Measurements from ENCODE around the gene LDLRAD4. TPM values are rescaled to one million over a fixed set of nuclear protein-coding genes. Genes with fewer than 3 reads are reported as not detected.
A peak's percentile ranks its signal among the peaks of the same experiment; 100 is the strongest.

The LDLRAD4 gene
- total RNA-seq, 4 donors from 2014 or later = 20.4 to 40.4 (median 35.3) TPM

DNA sequence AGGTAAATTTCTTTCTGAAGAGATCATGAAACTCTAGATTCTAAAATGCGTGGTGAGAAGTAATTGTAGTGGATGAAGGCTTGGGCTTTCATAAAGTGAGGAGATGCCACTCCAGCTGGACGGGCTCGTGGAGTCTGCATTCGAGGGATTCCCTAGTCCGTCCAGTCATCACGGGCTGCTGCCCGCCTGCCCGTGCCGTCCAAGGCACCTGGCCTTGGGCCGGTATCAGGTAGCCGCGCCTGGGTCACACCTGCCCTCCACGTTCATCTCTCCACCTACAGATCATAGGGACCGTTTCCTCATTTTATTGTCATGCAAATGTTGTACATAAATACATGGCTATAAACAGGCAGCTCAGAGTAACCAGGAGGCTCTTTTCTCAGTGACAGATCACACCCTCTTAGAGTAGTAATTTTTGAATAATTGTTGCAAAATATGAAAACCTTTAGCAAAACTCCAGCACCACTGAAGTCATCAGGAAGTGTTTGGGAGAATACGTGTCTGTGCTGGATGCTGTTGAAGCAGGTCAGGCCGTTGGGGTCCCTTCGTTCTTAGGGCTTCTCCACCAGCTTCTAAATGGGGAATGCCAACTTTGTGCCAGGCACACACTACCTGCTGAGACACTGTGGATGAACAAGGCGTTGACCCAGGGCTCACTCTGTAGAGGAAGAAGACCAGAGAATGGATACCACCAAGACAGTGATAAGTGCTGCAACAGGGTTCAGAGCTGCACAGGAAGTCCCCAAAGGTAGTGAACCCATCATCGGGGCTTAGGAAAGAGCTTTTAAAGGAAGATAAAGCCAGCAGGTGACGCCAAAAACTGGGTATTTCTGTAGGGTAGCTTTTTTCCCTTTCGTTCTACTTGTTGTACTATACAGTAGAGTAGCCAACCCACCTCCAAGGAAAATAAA, 395.3 kb downstream of the LDLRAD4 start:
- 91% methylated on average over 13 of the region's 21 CpGs for WGBS
- TF ChIP-seq EP300 (IDR thresholded peaks at IDR 0.05) (no peak), POLR2AphosphoS5 (IDR thresholded peaks at IDR 0.05) (no peak), POLR2A (IDR thresholded peaks at IDR 0.05; ENCODE audit: low read depth) (no peak)
- TF ChIP-seq, protein P1, sequence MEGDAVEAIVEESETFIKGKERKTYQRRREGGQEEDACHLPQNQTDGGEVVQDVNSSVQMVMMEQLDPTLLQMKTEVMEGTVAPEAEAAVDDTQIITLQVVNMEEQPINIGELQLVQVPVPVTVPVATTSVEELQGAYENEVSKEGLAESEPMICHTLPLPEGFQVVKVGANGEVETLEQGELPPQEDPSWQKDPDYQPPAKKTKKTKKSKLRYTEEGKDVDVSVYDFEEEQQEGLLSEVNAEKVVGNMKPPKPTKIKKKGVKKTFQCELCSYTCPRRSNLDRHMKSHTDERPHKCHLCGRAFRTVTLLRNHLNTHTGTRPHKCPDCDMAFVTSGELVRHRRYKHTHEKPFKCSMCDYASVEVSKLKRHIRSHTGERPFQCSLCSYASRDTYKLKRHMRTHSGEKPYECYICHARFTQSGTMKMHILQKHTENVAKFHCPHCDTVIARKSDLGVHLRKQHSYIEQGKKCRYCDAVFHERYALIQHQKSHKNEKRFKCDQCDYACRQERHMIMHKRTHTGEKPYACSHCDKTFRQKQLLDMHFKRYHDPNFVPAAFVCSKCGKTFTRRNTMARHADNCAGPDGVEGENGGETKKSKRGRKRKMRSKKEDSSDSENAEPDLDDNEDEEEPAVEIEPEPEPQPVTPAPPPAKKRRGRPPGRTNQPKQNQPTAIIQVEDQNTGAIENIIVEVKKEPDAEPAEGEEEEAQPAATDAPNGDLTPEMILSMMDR (IDR thresholded peaks at IDR 0.05) = no peak
- peak; percentile 80 for DNase-seq (ENCODE audit: extremely low spot score)
- no peak overlapping the region for H3K4me3 ChIP-seq
- no peaks in the 10 kb centered on the region for H3K27me3 ChIP-seq
- H3K27ac ChIP-seq (replicated peaks in 1 of 4) = no peak overlapping the region
- no peaks in the 10 kb centered on the region for H3K9me3 ChIP-seq
- no peaks in the 10 kb centered on the region for H3K36me3 ChIP-seq
- intact Hi-C loops (cut with DNase I) = no loop called here
- H3K4me1 ChIP-seq = peaks cover 55 to 65% (median 62%) of the 10 kb centered on the region in 4 donors

DNA sequence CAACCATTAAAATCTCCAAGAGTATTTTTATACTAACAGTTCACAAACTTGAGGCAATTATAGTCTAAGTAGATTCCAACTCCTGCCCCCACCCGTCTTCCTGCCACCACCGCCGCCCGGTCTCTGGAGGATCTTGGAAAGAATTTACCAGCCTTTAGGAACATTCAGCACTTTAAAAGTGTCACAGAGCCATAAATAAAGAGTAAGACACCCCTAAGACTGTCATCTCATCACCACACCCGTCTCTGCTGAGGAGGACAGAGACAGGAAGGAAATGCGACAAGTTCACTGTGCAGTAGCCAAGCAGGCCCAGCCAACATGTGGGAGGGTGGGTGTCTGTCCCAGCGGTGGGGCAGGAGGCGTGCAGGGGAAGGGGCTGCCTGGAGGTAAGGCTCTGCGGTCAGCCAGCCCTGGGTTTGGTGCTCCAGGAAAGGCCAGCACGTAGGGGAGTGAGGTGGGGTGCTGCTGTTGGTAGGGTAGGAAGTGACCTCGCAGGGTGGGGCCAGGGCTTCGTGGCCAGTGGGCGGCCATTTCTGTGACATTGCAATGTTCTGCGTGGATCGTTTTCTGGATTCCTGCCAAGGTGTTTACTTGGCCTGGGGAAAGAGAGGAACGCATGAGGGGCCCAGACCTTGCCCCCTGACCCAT, 396.2 kb downstream of the LDLRAD4 start:
- WGBS = 63% methylated on average over 13 of the region's 16 CpGs
- Histone ChIP-seq H3K27me3 (no peaks in the 10 kb centered on the region), H3K4me3 (no peak overlapping the region), H3K27ac (replicated peaks in 1 of 4) (peak overlapping the region; percentile 9 to 23 (median 16)), H3K4me1 (peaks cover 53 to 69% (median 58%) of the 10 kb centered on the region in 4 donors), H3K36me3 (no peaks in the 10 kb centered on the region), H3K9me3 (no peaks in the 10 kb centered on the region)
- TF ChIP-seq POLR2AphosphoS5 (IDR thresholded peaks at IDR 0.05) (peak in 1 of 2 donors; percentile 30), POLR2A (IDR thresholded peaks at IDR 0.05; ENCODE audit: low read depth) (no peak)
- TF ChIP-seq, protein P1 (IDR thresholded peaks at IDR 0.05) = no peak
- intact Hi-C loops (cut with DNase I) = no loop called here
- DNase-seq (ENCODE audit: extremely low spot score) = peak; percentile 88

DNA sequence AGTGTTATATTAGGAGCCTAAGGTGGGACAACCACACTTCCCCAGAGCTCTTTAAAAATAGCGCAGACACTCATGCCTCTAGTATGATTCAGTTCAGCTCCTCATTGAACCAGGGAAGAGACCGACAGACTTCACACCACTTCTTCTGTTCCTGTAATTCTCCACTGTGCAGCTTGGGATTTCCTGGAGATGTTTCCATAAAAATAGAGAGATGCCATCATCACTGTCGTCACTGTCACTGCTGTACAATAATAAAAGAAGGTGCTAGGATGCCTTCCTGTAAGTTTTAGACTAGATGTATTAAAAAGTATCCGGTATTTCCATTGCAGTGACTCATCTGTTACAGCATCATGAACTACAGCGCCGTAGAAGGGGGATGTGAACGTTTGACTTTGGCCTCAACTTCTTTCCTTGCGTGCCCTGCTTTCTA, 396.9 kb downstream of the LDLRAD4 start:
- intact Hi-C loops (cut with DNase I) = no loop called here
- no peaks in the 10 kb centered on the region for H3K9me3 ChIP-seq
- peak overlapping the region in 2 of 4 donors; percentile 9 to 11 for H3K27ac ChIP-seq (replicated peaks in 1 of 4)

DNA sequence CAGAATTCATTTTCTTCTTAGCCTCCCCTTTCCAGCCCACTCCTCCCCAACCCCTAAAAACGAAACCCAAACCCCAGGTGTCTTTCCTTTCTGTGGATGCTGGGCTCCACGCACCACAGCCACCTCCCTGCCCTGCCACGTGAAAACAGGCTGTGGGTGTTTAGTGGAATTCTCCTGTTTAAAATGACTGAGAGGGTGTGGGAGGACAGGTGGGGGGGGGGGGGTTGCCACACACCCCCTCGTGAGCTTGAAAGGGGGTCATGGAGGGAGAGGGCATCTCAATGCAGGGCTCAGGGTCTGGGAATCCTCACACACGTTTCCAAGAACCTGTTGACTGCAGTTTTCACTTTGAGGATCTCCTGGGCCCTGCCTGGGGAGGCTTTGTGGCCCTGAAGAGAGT, 397.5 kb downstream of the LDLRAD4 start:
- intact Hi-C loops (cut with DNase I) = no loop called here
- peaks cover 40 to 58% (median 46%) of the 10 kb centered on the region in 4 donors for H3K4me1 ChIP-seq
- no peaks in the 10 kb centered on the region for H3K9me3 ChIP-seq
- WGBS = 76% methylated on average over 5 of the region's 5 CpGs
- H3K27me3 ChIP-seq = no peaks in the 10 kb centered on the region
- peaks cover 0 to 2% (median under 1%) of the 10 kb centered on the region in 4 donors for H3K36me3 ChIP-seq
- TF ChIP-seq EP300 (IDR thresholded peaks at IDR 0.05) (no peak), POLR2A (IDR thresholded peaks at IDR 0.05; ENCODE audit: low read depth) (no peak), POLR2AphosphoS5 (IDR thresholded peaks at IDR 0.05) (no peak)
- TF ChIP-seq, protein P1 (IDR thresholded peaks at IDR 0.05) = no peak
- H3K4me3 ChIP-seq = no peak overlapping the region
- H3K27ac ChIP-seq (replicated peaks in 1 of 4) = no peak overlapping the region
- peak; percentile 26 for DNase-seq (ENCODE audit: extremely low spot score)

More for the DNA sequence above, 396.9 kb downstream of the LDLRAD4 start:
- Histone ChIP-seq H3K4me3 (no peak overlapping the region), H3K4me1 (peaks cover 46 to 64% (median 52%) of the 10 kb centered on the region in 4 donors), H3K36me3 (no peaks in the 10 kb centered on the region), H3K27me3 (no peaks in the 10 kb centered on the region)
- TF ChIP-seq POLR2A (IDR thresholded peaks at IDR 0.05; ENCODE audit: low read depth) = no peak
- TF ChIP-seq POLR2AphosphoS5 (IDR thresholded peaks at IDR 0.05) = no peak
- TF ChIP-seq, protein P1 (IDR thresholded peaks at IDR 0.05) = no peak
- TF ChIP-seq EP300 (IDR thresholded peaks at IDR 0.05) = no peak
- peak; percentile 5 for DNase-seq (ENCODE audit: extremely low spot score)
- 74% methylated on average over 8 of the region's 8 CpGs for WGBS
